Measurements from ENCODE around the gene RNF144B. TPM values are rescaled to one million over a fixed set of nuclear protein-coding genes. Genes with fewer than 3 reads are reported as not detected.
"Not testable (repeated sequence)": the region's sequence is repeated elsewhere in the genome, so short reads cannot be mapped to it uniquely, and the experiment has no call there.

Gene RNF144B
- total RNA-seq, 2 experiments from 2014 or later: 1.8 to 1.9 TPM

DNA sequence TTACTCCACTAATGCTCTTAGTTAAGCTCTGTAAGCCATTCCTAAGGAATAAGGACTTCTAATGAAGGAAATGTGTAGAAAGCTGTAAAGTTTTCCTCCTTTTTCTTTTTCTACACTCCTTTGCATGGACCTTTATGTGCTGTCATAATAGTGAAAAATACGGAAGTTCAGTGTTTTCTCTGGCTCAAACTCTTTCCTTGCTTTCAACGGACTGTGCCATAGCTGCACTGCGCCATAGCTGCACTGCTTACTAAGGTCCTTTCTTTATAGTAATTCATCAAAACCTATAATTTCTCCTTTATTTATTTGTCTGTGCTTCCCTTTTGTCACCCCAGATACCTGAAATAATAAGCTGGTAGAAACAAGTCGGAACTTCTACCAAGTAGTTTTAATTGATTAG lies 67.3 kb downstream of the RNF144B start:
- no peak for TF ChIP-seq CTCF (IDR thresholded peaks at IDR 0.05)
- H3K27me3 Mint-ChIP-seq: no peaks in the 10 kb centered on the region
- DNase-seq: no peak
- ATAC-seq: no peak
- no peaks in the 10 kb centered on the region for H3K9me3 Mint-ChIP-seq
- CTCF ChIA-PET: no interaction called here
- intact Hi-C loops (cut with micrococcal nuclease): no loop called here
- no peak overlapping the region for H3K4me3 Mint-ChIP-seq
- H3K27ac Mint-ChIP-seq: no peak overlapping the region
- peaks cover 9% of the 10 kb centered on the region for H3K36me3 Mint-ChIP-seq (ENCODE audit: low read depth)
- POLR2A ChIA-PET: no interaction called here
- H3K4me1 Mint-ChIP-seq (ENCODE audit: low read depth): no peaks in the 10 kb centered on the region

DNA sequence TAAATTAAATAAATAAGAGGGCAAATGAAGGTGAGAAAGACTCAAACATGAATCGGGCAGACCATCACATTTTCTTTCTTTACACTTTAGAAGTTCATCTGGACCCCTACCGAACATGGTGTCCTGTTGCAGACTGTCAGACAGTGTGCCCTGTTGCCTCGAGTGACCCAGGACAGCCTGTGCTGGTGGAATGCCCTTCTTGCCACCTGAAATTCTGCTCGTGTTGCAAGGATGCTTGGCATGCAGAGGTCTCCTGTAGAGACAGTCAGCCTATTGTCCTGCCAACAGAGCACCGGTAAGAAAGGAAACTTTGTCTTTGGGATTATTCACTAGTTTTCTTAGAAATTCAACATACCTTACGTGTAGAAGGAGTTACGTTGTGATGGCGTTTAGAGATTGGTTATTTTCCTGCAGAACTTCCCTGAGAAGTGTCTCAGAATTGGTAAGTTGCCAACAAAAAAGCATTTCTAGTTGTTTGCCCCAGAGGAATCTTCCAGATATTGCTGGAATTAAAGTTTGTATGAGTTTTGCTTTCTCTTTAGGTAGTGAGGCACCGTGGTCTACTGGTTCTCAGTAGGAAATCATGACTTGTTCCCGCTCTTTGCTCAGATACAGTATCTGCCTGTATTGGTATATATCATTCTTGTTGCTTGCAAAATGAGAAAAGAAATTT lies 70.1 kb downstream of the RNF144B start:
- POLR2A ChIA-PET: no interaction called here

DNA sequence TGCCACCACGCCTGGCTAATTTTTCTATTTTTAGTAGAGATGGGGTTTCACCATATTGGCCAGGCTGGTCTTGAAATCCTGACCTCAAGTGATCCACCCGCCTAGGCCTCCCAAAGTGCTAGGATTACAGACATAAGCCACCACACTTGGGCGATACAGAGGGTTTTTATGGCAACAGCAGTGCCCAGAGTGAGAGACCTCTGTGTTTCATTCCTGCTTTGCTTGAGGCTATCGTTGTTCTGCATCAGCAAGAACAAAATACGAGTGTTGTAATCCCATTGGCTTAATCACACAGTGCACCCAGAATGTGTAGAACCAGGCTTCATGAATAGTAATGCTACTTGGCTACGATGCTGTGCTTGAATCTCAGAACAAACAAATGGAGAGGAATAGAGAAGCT lies 70.9 kb downstream of the RNF144B start:
- H3K36me3 Mint-ChIP-seq (ENCODE audit: low read depth): peaks cover 30% of the 10 kb centered on the region
- CTCF ChIA-PET; ATAC-seq; POLR2A ChIA-PET; H3K9me3 Mint-ChIP-seq; H3K4me1 Mint-ChIP-seq (ENCODE audit: low read depth); H3K27ac Mint-ChIP-seq; intact Hi-C loops (cut with micrococcal nuclease); H3K27me3 Mint-ChIP-seq; H3K4me3 Mint-ChIP-seq; DNase-seq: not testable (repeated sequence)

More for the DNA sequence above, 70.1 kb downstream of the RNF144B start:
- ATAC-seq (no peak), DNase-seq (no peak)
- H3K4me1 Mint-ChIP-seq (ENCODE audit: low read depth): no peaks in the 10 kb centered on the region
- no peaks in the 10 kb centered on the region for H3K27me3 Mint-ChIP-seq
- no peak overlapping the region for H3K4me3 Mint-ChIP-seq
- peaks cover 27% of the 10 kb centered on the region for H3K36me3 Mint-ChIP-seq (ENCODE audit: low read depth)
- TF ChIP-seq CTCF (IDR thresholded peaks at IDR 0.05): no peak
- intact Hi-C loops (cut with micrococcal nuclease): no loop called here
- H3K27ac Mint-ChIP-seq: no peak overlapping the region
- CTCF ChIA-PET: no interaction called here
- H3K9me3 Mint-ChIP-seq: peaks cover 4% of the 10 kb centered on the region

GRCh38 chr6:18463429-18463828 lies 76.3 kb downstream of the RNF144B start:
- Mint-ChIP-seq H3K36me3 (ENCODE audit: low read depth) (peaks cover 40% of the 10 kb centered on the region), H3K27me3 (no peaks in the 10 kb centered on the region), H3K9me3 (peaks cover 4% of the 10 kb centered on the region), H3K4me1 (ENCODE audit: low read depth) (no peaks in the 10 kb centered on the region), H3K27ac (no peak overlapping the region), H3K4me3 (no peak overlapping the region)
- no peak for TF ChIP-seq CTCF (IDR thresholded peaks at IDR 0.05)
- intact Hi-C loops (cut with micrococcal nuclease): no loop called here
- no peak for DNase-seq
- ATAC-seq: no peak
- ChIA-PET POLR2A (no interaction called here), CTCF (no interaction called here)

- Mint-ChIP-seq H3K4me1 (ENCODE audit: low read depth) (no peaks in the 10 kb centered on the region), H3K4me3 (no peak overlapping the region), H3K36me3 (ENCODE audit: low read depth) (peaks cover 39% of the 10 kb centered on the region), H3K9me3 (peaks cover 4% of the 10 kb centered on the region), H3K27me3 (no peaks in the 10 kb centered on the region), H3K27ac (no peak overlapping the region)
- ChIA-PET CTCF (interaction anchor here (1.0 to 1.7 kb wide), 2 partner anchors 17 to 141 kb away, joined by 4 read pairs; no protein-coding TSS in a partner anchor), POLR2A (no interaction called here)
- DNase-seq (no peak), ATAC-seq (no peak)
- no peak for TF ChIP-seq CTCF (IDR thresholded peaks at IDR 0.05)
- intact Hi-C loops (cut with micrococcal nuclease): no loop called here
Measured at GRCh38 chr6:18464176-18464575, 77.0 kb downstream of the RNF144B start.
